Measurements from ENCODE around the gene NRDC. TPM values are rescaled to one million over a fixed set of nuclear protein-coding genes. Genes with fewer than 3 reads are reported as not detected.

NRDC gene
- total RNA-seq: 177 and 185 TPM in 2 replicates

GRCh38 chr1:51878616-51879336 is at the start of gene NRDC:
TSS of gene NRDC (minus strand) at chr1:51878727. CDS start at chr1:51878615, 112 bp downstream.
- no peak within 1 kb of the TSS for H3K27ac Mint-ChIP-seq
- peaks cover 10% of the 10 kb centered on the region for H3K36me3 Mint-ChIP-seq (ENCODE audit: low read depth)
- peaks cover 14% of the 10 kb centered on the region for H3K27me3 Mint-ChIP-seq (ENCODE audit: insufficient read depth)
- H3K9me3 Mint-ChIP-seq: no peaks in the 10 kb centered on the region
- no peak within 1 kb of the TSS for H3K4me3 Mint-ChIP-seq
- no peaks in the 10 kb centered on the region for H3K4me1 Mint-ChIP-seq (ENCODE audit: low read depth)
- DNase-seq (ENCODE audit: low spot score): peak; percentile 99
- intact Hi-C loops (cut with micrococcal nuclease): loop anchor here (1.0 to 5.0 kb wide), 11 partner anchors 16 to 916 kb away; partner anchors contain the start of genes BTF3L4, EPS15, FAF1 and KTI12

GRCh38 chr1:51927029-51927428 is 48.5 kb upstream of the NRDC start:
- Mint-ChIP-seq H3K4me3 (no peak overlapping the region), H3K36me3 (ENCODE audit: low read depth) (no peaks in the 10 kb centered on the region), H3K4me1 (ENCODE audit: low read depth) (no peaks in the 10 kb centered on the region), H3K9me3 (no peaks in the 10 kb centered on the region), H3K27me3 (ENCODE audit: insufficient read depth) (peaks cover 3% of the 10 kb centered on the region), H3K27ac (no peak overlapping the region)
- DNase-seq (ENCODE audit: low spot score): no peak
- intact Hi-C loops (cut with micrococcal nuclease): no loop called here

- Mint-ChIP-seq H3K4me1 (ENCODE audit: low read depth) (no peaks in the 10 kb centered on the region), H3K27me3 (ENCODE audit: insufficient read depth) (peaks cover 3% of the 10 kb centered on the region), H3K27ac (no peak overlapping the region), H3K36me3 (ENCODE audit: low read depth) (no peaks in the 10 kb centered on the region), H3K4me3 (no peak overlapping the region), H3K9me3 (no peaks in the 10 kb centered on the region)
- no peak for DNase-seq (ENCODE audit: low spot score)
- intact Hi-C loops (cut with micrococcal nuclease): no loop called here
These were observed 47.8 kb upstream of the NRDC start for GRCh38 chr1:51926171-51926812.

- Mint-ChIP-seq H3K4me1 (ENCODE audit: low read depth) (no peaks in the 10 kb centered on the region), H3K36me3 (ENCODE audit: low read depth) (no peaks in the 10 kb centered on the region), H3K9me3 (no peaks in the 10 kb centered on the region), H3K4me3 (no peak overlapping the region), H3K27ac (no peak overlapping the region), H3K27me3 (ENCODE audit: insufficient read depth) (peaks cover 6% of the 10 kb centered on the region)
- intact Hi-C loops (cut with micrococcal nuclease): no loop called here
- no peak for DNase-seq (ENCODE audit: low spot score)
These were observed 45.9 kb upstream of the NRDC start for GRCh38 chr1:51924455-51924854.

GRCh38 chr1:51922040-51922439 is 43.5 kb upstream of the NRDC start:
- Mint-ChIP-seq H3K4me3 (no peak overlapping the region), H3K9me3 (no peaks in the 10 kb centered on the region), H3K4me1 (ENCODE audit: low read depth) (no peaks in the 10 kb centered on the region), H3K36me3 (ENCODE audit: low read depth) (no peaks in the 10 kb centered on the region), H3K27me3 (ENCODE audit: insufficient read depth) (peaks cover 3% of the 10 kb centered on the region), H3K27ac (no peak overlapping the region)
- DNase-seq (ENCODE audit: low spot score): no peak
- intact Hi-C loops (cut with micrococcal nuclease): no loop called here

- no peak for DNase-seq (ENCODE audit: low spot score)
- H3K36me3 Mint-ChIP-seq (ENCODE audit: low read depth): no peaks in the 10 kb centered on the region
- no peaks in the 10 kb centered on the region for H3K4me1 Mint-ChIP-seq (ENCODE audit: low read depth)
- no peak overlapping the region for H3K27ac Mint-ChIP-seq
- intact Hi-C loops (cut with micrococcal nuclease): no loop called here
- H3K4me3 Mint-ChIP-seq: no peak overlapping the region
- H3K9me3 Mint-ChIP-seq: no peaks in the 10 kb centered on the region
- H3K27me3 Mint-ChIP-seq (ENCODE audit: insufficient read depth): peaks cover 3% of the 10 kb centered on the region
These were observed 41.6 kb upstream of the NRDC start for GRCh38 chr1:51920130-51920529.

- Mint-ChIP-seq H3K9me3 (no peaks in the 10 kb centered on the region), H3K4me1 (ENCODE audit: low read depth) (no peaks in the 10 kb centered on the region), H3K4me3 (no peak overlapping the region), H3K27ac (no peak overlapping the region), H3K36me3 (ENCODE audit: low read depth) (no peaks in the 10 kb centered on the region), H3K27me3 (ENCODE audit: insufficient read depth) (peaks cover 3% of the 10 kb centered on the region)
- no peak for DNase-seq (ENCODE audit: low spot score)
- intact Hi-C loops (cut with micrococcal nuclease): no loop called here
These were observed 41.2 kb upstream of the NRDC start for GRCh38 chr1:51919684-51920083.

GRCh38 chr1:51916587-51917405 is 38.3 kb upstream of the NRDC start:
- H3K27ac Mint-ChIP-seq: no peak overlapping the region
- no peak overlapping the region for H3K4me3 Mint-ChIP-seq
- H3K4me1 Mint-ChIP-seq (ENCODE audit: low read depth): no peaks in the 10 kb centered on the region
- no peaks in the 10 kb centered on the region for H3K9me3 Mint-ChIP-seq
- no peaks in the 10 kb centered on the region for H3K36me3 Mint-ChIP-seq (ENCODE audit: low read depth)
- DNase-seq (ENCODE audit: low spot score): no peak
- intact Hi-C loops (cut with micrococcal nuclease): no loop called here
- peaks cover 6% of the 10 kb centered on the region for H3K27me3 Mint-ChIP-seq (ENCODE audit: insufficient read depth)

GRCh38 chr1:51915951-51916350 is 37.4 kb upstream of the NRDC start:
- H3K27ac Mint-ChIP-seq: no peak overlapping the region
- no peaks in the 10 kb centered on the region for H3K9me3 Mint-ChIP-seq
- peaks cover 8% of the 10 kb centered on the region for H3K27me3 Mint-ChIP-seq (ENCODE audit: insufficient read depth)
- intact Hi-C loops (cut with micrococcal nuclease): no loop called here
- no peak for DNase-seq (ENCODE audit: low spot score)
- no peaks in the 10 kb centered on the region for H3K4me1 Mint-ChIP-seq (ENCODE audit: low read depth)
- no peaks in the 10 kb centered on the region for H3K36me3 Mint-ChIP-seq (ENCODE audit: low read depth)
- no peak overlapping the region for H3K4me3 Mint-ChIP-seq

- H3K4me3 Mint-ChIP-seq: no peak overlapping the region
- peaks cover 7% of the 10 kb centered on the region for H3K27me3 Mint-ChIP-seq (ENCODE audit: insufficient read depth)
- intact Hi-C loops (cut with micrococcal nuclease): no loop called here
- no peaks in the 10 kb centered on the region for H3K4me1 Mint-ChIP-seq (ENCODE audit: low read depth)
- no peaks in the 10 kb centered on the region for H3K9me3 Mint-ChIP-seq
- H3K27ac Mint-ChIP-seq: no peak overlapping the region
- DNase-seq (ENCODE audit: low spot score): no peak
- no peaks in the 10 kb centered on the region for H3K36me3 Mint-ChIP-seq (ENCODE audit: low read depth)
These were observed 34.4 kb upstream of the NRDC start for GRCh38 chr1:51912881-51913280.

- intact Hi-C loops (cut with micrococcal nuclease): no loop called here
- Mint-ChIP-seq H3K9me3 (no peaks in the 10 kb centered on the region), H3K36me3 (ENCODE audit: low read depth) (no peaks in the 10 kb centered on the region), H3K4me1 (ENCODE audit: low read depth) (no peaks in the 10 kb centered on the region), H3K27ac (no peak overlapping the region), H3K27me3 (ENCODE audit: insufficient read depth) (peaks cover 9% of the 10 kb centered on the region), H3K4me3 (no peak overlapping the region)
- DNase-seq (ENCODE audit: low spot score): no peak
These were observed 31.9 kb upstream of the NRDC start for GRCh38 chr1:51910221-51911000.

GRCh38 chr1:51908499-51908898 is 30.0 kb upstream of the NRDC start:
- H3K9me3 Mint-ChIP-seq: no peaks in the 10 kb centered on the region
- no peaks in the 10 kb centered on the region for H3K4me1 Mint-ChIP-seq (ENCODE audit: low read depth)
- H3K36me3 Mint-ChIP-seq (ENCODE audit: low read depth): no peaks in the 10 kb centered on the region
- no peak for DNase-seq (ENCODE audit: low spot score)
- intact Hi-C loops (cut with micrococcal nuclease): no loop called here
- peaks cover 10% of the 10 kb centered on the region for H3K27me3 Mint-ChIP-seq (ENCODE audit: insufficient read depth)
- H3K27ac Mint-ChIP-seq: no peak overlapping the region
- no peak overlapping the region for H3K4me3 Mint-ChIP-seq

All from activated T-helper 1 cell treated with anti-CD3 and anti-CD28 coated beads, Interleukin-12 subunit alpha, Interleukin-12 subunit beta, Interleukin-2, Interleukin-4 antibody, amounts not matched to agents 30 ng/mL and 10 ng/mL and 1 ng/mL, durations not matched to agents 14 hours and 24 hours and 36 hours (primary cell).